HG02623 (cell line): ENCODE results near the gene TDP2.
"Not testable (repeated sequence)": the region's sequence is repeated elsewhere in the genome, so short reads cannot be mapped to it uniquely, and the experiment has no call there.

ENCODE experiments used
- ATAC-seq: cut with Tn5 transposase; IDR thresholded peaks from one replicate; pipeline ENCODE4 v1.9.1; 2021; ENCODE audit warnings: moderate library complexity; ENCODE audit not compliant: unreplicated experiment

TDP2 gene, protein sequence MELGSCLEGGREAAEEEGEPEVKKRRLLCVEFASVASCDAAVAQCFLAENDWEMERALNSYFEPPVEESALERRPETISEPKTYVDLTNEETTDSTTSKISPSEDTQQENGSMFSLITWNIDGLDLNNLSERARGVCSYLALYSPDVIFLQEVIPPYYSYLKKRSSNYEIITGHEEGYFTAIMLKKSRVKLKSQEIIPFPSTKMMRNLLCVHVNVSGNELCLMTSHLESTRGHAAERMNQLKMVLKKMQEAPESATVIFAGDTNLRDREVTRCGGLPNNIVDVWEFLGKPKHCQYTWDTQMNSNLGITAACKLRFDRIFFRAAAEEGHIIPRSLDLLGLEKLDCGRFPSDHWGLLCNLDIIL

GRCh38 chr6:24666641-24667377, at the start of gene TDP2, which contains the start of gene ACOT13:
TSS of gene TDP2 (minus strand) at chr6:24666899. CDS start at chr6:24666862, 37 bp downstream.
TSS of gene ACOT13 (plus strand) at chr6:24667077. CDS start at chr6:24667264, 187 bp downstream.
- peak; percentile 92 for ATAC-seq

DNA sequence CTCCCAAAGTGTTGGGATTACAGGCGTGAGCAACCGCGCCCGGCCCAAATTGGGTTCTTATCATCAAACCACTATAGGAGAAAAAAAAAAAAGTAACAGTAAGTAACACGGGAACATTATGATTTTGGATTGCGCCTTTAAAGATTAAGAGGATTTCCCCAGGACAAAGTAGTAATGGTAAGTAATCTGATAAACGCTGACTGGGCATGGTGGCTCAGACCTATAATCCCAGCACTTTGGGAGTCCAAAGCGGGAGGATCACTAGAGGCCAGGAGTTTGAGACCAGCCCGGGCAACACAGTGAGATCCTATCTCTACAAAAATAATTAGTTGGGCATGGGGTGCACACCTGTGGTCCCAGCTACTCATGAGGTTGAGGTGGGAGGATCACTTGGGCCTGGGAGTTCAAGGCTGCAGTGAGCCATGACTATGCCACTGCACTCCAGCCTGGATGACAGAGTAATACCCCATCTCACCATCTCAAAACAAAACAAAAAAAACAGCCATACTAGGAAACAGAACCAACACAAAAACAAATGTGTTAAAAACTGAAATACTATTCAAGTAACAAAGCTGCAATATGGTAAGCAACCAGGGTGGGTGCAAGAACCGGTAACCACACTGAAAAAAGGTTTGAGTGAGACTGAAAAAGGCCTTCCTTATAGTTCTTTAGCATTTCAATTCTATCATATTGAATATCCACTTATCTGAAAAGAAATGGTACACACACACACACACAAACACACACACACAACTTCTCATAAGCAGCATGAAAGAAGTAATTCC, 44.0 kb upstream of the TDP2 start:
- no peak for ATAC-seq

GRCh38 chr6:24709014-24709711, 42.5 kb upstream of the TDP2 start:
- ATAC-seq: no peak

- no peak for ATAC-seq
These were observed 41.9 kb upstream of the TDP2 start for GRCh38 chr6:24708612-24709011.

- no peak for ATAC-seq
These were observed 37.8 kb upstream of the TDP2 start for GRCh38 chr6:24704468-24704867.

- no peak for ATAC-seq
These were observed 36.1 kb upstream of the TDP2 start for GRCh38 chr6:24702720-24703282.

- ATAC-seq: no peak
These were observed 33.0 kb upstream of the TDP2 start for GRCh38 chr6:24699521-24700359.

GRCh38 chr6:24696097-24696496, 29.4 kb upstream of the TDP2 start:
- no peak for ATAC-seq

GRCh38 chr6:24695635-24696034, 28.9 kb upstream of the TDP2 start:
- ATAC-seq: not testable (repeated sequence)

GRCh38 chr6:24694198-24694597, 27.5 kb upstream of the TDP2 start:
- no peak for ATAC-seq

GRCh38 chr6:24692848-24693592, 26.3 kb upstream of the TDP2 start:
- no peak for ATAC-seq

- ATAC-seq: no peak
These were observed 25.7 kb upstream of the TDP2 start for GRCh38 chr6:24692415-24692814.

DNA sequence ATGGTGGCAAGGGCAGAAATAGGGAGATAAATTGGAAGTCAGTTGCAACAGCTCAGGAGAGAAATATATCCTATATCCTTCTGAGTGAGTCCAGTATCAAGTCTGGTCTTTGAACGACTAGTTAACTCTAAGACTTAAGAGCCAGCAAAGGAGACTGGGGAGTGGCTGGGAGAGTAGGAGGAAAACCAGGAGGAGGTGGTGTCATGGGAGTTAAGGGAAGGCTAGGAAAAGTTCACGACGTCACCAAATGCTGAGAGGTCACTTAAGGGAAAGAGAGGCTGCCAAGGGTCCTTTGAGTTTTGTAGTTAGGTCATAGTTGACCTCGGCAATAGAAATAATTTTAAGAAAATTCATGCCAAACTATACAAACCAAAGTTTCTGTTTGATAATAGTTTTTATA, 25.3 kb upstream of the TDP2 start:
- ATAC-seq: no peak

DNA sequence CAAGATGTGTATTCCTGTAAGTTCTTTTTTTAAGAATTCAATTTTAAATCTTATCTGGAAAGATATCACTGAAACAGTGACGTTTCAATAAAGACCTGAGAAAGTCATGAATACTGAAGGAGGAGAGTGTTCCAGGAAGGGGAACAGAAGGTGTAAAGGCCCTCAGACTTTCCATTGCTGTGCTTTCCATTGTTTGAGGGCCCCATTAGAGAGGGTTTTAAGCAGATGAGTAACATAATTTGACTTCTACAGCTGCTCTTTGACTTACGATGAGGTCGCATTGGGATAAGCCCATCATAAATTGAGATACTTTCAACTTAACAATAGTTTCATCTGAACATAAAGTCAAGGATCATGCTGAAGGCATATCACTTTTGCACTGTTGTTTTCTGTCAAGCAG, 24.9 kb upstream of the TDP2 start:
- no peak for ATAC-seq

GRCh38 chr6:24690593-24690992, 23.9 kb upstream of the TDP2 start:
- ATAC-seq: no peak

DNA sequence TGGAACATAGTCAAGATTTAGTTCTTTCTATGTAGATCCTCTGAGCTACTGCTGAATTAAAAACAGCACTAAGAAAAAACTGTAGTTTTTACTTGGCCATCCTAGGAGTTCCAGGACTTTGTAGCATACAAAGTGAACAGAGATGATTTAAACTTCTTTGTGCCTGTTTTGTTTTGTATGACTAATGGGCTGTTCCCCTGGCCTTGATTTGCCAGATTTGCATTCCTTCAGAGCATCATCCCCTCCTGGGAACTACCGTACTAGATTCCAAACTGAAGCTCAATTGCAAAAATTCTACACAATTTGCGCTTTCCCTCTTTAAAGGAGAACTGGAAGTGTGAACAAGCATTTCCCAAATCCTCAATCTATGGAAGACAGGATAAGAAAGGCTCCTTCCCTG, 23.3 kb upstream of the TDP2 start:
- ATAC-seq: no peak

DNA sequence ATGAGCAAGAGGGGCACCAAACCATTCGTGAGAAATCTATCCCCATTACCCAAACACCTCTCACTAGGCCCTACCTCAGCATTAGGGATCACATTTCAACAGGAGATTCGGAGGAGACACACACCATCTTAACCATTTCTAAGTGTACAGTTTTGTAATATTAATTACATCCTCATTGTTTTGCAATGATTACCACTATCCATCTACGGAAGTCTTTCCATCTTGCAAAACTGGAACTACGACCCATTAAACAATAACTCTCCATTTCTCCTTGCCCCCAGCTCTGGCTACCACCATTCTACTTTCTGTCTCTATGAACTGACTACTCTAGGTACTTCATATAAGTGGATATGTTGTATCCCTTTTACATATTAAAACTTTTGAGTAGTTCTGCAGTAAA, 20.2 kb upstream of the TDP2 start:
- no peak for ATAC-seq

DNA sequence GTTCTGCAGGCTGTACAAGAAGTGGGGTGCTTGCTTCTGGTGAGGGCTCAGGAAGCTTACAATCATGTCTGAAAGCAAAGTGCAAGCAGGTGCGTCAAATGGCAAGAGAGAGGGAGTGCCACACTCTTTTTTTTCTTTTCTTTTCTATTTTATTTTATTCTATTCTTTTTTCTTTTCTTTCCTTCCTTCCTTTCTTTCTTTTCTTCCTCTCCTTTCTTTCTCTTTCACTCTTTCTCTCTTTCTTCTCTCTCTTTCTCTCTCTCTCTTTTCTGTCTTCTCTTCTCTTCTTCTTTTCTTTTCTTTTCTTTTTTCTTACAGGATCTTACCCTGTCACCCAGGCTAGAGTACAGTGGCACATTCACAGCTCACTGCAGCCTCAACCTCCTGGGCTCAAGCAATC, 19.7 kb upstream of the TDP2 start:
- no peak for ATAC-seq
